HG02970 (cell line): ENCODE results near the gene CFL2.
"Not testable (repeated sequence)": the region's sequence is repeated elsewhere in the genome, so short reads cannot be mapped to it uniquely, and the experiment has no call there.

Experiments
- ATAC-seq: cut with Tn5 transposase; IDR thresholded peaks from one replicate; pipeline ENCODE4 v1.9.1; 2021; ENCODE audit warnings: mild to moderate bottlenecking, moderate library complexity, moderate number of reproducible peaks; ENCODE audit not compliant: unreplicated experiment, low FRiP score

The CFL2 gene

DNA sequence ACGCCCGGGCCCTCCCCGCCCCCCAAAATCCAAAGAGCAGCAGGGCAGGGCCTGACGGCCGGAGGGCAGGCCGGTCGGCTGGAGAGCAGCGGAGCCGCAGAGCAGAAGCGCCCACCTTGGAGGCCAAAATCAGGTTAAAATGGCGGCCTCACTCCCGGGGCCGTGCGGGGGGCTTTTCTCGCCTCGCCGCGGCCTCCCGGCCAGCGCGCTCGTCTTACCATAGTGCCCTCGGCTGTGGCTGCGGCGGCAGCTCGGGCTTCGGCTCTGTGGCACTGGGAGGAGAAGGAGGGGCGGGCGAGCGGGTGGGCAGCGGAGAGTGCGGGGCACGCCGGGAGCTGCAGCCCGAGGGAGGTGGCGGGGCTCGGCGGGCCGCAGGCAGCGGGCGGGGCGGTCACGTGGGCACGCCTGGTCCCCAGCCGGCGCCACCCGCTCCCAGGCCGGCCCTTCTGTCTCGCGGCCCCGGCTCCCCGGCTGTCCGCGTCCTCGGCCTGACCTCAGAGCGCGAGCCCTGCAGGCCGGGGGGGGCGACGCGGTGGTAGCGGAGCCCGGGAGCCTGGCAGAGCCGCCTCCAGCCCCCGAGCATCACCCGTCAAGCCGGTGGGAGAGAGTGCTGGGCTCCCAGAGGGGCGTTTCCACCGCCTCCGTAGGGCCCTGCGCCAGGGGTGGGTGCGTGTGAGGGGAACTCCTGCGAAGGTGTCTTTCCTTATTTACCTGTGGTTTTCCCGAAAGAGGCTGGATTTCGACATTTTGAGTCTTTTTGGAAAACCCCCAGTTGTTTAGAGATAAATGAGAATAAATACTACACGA lies at the start of gene CFL2:
Gene CFL2 (minus strand): TSS at position 274 of the 807 bp plus-strand sequence. CDS start 53 bp downstream, at position 221.
- ATAC-seq: peak; percentile 85

DNA sequence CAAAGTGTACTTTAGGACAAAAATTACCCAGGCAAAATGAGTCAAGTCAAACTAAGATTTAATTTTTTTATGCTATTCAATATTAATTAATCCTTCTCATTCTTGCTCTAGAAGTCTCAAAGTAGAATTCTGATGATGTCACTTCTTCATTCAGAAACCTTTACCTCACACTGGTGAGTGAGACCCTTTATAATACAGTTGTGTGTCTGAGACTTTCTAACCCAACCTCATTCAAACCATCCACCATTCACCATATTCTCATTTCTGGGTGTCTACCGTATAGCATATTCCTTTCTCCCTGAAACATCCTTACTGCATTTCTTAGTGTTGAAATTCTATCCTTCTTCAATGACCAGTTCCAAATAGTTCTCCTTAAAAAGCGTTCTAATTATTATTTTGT lies 40.8 kb upstream of the CFL2 start:
- no peak for ATAC-seq

GRCh38 chr14:34754687-34755086 lies 40.3 kb upstream of the CFL2 start:
- ATAC-seq: no peak

GRCh38 chr14:34750670-34751069 lies 36.3 kb upstream of the CFL2 start:
- no peak for ATAC-seq

DNA sequence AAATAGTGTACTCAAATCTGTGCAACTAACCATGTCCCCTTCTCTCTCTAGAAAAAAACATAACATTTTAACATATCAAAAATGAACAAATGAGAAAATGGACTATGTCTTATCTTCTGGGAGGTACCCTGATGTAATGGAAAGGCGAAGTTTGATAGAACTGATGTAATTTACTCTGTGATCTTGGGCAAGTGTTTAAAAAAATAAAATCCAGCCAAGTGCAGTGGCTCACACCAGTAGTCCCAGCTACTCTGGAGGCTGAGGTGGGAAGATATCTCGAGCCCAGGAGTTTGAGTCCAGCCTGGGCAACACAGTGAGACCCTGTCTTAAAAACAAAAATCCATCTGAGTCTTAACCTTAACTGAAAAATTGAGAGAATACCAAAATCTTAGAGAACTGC lies 35.8 kb upstream of the CFL2 start:
- ATAC-seq: no peak

- no peak for ATAC-seq
Measured at GRCh38 chr14:34749408-34749807, 35.0 kb upstream of the CFL2 start.

DNA sequence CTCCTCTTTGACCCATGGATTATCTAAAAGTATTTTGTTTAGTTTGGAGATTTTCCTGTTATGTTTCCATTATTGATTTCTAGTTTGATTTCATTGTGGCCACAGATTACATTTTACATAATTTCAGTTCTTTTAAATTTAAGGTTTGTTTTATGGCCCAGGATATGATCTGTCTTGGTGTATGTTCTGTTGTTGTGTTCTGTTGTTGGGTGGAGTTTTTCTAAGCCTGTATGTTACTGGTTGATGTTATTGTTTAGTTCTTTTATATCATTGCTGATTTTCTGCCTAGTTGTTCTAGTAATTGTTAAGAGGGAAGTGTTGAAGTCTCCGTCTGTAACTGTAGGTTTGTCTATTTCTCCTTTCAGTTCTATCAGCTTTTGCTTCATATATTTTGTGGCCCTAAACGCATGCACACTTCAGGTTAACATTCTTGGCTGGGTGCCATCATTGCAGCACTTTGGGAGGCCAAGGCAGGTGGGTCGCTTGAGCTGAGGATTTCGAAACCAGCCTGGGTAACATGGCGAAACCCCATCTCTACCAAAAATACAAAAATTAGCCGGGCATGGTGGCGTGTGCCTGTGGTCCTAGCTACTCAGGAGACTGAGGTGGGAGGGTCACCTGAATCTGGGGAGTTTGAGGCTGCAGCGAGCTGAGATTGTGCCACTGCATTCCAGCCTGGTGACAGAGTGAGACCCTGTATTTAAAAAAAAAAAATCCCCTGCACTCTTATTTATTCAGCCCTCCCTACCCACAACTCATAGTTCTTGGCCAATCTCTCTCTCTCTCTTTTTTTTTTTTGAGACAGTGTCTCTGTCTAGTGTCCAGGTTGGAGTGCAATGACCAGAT lies 28.1 kb upstream of the CFL2 start:
- no peak for ATAC-seq

DNA sequence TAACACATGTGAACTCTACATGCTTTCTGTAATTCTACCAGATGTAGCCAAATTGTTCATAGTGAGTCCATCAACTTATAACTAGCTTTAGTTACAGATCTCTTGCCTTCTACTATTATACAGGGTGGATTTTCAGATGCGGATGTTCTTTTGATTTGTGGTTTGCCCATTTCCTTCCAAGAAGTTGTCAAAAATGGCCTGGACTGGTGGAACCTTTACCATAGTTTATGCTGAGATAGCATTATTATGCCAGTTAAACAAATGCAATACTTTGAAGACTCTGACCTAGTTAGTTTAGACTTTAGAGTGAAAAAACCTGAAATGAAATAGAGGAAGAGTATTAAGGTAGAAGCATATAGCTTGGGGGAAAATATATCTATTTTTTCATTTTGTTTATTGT lies 27.4 kb upstream of the CFL2 start:
- no peak for ATAC-seq

DNA sequence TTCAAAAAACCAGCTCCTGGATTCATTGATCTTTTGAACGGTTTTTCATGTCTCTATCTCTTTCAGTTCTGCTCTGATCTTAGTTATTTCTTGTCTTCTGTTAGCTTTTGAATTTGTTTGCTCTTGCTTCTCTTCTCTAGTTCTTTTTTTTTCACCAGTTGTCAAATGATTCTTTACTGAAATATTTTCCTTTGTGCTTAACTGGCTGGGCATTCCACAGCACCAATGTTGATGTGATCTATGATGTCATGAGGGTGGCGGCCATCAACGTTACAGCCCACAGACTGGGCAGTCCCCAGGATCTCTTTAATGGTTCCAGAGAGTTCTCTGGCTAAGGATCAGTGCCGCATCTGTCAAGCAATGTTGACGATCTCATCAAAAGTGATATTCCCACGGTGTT lies 25.7 kb upstream of the CFL2 start:
- not testable (repeated sequence) for ATAC-seq

DNA sequence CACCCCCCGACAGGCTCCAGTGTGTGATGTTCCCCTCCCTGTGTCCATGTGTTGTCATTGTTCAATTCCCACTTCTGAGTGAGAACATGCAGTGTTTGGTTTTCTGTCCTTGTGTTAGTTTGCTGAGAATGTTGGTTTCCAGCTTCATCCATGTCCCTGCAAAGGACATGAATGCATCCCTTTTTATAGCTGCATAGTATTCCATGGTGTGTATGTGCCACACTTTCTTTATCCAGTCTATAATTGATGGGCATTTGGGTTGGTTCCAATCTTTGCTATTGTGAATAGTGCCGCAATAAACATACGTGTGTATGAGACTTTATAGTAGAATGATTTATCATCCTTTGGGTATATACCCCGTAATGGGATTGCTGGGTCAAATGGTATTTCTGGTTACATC lies 22.7 kb upstream of the CFL2 start:
- not testable (repeated sequence) for ATAC-seq

- ATAC-seq: no peak
Measured at GRCh38 chr14:34733245-34733644, 18.9 kb upstream of the CFL2 start.

GRCh38 chr14:34732802-34733201 lies 18.4 kb upstream of the CFL2 start:
- ATAC-seq: no peak

GRCh38 chr14:34723867-34724266 lies 9.5 kb upstream of the CFL2 start:
- no peak for ATAC-seq

DNA sequence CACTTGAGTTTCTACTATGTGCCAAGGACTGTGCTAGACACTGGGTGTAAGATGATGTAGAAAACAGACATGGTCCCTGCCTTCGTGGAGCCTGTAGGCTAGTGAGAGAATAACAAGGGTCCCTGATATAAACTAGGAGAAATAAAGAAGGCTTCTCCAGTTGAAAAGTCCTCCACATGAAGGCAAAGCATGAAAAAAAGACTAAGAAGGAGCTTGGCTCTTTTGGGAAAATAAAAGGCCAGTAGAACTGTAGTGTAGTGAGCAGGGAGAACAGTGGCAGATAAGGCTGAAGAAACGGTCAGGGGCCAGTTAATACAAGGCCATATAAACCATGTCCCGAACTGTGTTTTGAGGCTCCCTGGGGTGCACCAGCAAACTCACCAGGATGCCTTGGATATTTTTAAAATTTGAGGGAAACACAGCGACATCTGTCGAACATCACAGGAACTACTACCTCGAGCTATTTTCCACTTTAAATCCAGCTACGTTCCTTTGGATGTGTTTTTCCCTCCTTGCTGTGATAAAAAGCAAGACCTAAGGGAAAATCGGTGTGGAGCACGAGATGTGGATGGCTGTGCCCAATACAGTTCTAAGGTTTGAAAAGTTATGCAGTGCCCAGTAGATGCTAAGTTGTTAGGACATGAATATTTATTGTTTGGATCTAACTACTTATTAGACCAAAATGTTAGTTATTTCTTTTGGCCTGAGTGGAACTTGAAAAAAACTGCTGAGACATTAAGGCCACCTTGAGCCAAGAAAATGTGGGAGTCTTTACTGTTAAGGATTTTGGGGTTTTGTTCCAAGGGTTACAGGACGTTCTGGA lies 8.5 kb upstream of the CFL2 start:
- no peak for ATAC-seq

- ATAC-seq: no peak
Measured at GRCh38 chr14:34721129-34721528, 6.7 kb upstream of the CFL2 start.

GRCh38 chr14:34718750-34719304 lies 4.4 kb upstream of the CFL2 start:
- no peak for ATAC-seq

GRCh38 chr14:34715127-34715863 lies 902 bp upstream of the CFL2 start:
- ATAC-seq: no peak

DNA sequence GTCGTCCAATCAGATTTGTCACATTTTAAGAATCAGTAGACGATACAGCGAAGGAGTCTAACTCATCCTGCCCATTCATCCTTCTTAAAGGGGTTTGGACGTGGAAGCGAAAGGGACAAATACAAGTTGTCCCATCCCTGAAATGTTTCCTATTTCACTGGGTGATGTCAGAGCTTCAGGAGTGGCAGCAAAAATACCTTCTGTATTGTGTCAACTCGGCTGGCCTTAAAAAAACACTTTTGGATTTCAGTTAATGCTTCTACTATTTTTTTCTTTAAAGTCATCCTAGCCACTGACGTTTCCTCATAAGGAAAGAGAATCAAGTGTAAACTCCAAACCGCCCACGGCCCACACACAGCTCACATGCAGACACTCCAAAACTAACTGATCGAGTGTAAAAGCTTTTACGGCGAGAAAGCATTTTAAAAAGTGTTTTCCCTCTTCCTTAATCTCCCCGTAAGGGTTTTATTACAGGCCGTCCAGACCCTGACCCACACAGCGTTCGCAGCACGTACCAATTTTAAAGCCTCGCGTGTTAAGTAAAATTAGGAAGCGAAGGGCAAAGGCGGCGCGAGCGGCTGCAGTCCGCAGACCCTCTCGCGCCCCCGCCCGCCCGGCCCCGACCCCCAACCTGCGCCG lies 593 bp downstream of the CFL2 start:
- ATAC-seq: no peak

DNA sequence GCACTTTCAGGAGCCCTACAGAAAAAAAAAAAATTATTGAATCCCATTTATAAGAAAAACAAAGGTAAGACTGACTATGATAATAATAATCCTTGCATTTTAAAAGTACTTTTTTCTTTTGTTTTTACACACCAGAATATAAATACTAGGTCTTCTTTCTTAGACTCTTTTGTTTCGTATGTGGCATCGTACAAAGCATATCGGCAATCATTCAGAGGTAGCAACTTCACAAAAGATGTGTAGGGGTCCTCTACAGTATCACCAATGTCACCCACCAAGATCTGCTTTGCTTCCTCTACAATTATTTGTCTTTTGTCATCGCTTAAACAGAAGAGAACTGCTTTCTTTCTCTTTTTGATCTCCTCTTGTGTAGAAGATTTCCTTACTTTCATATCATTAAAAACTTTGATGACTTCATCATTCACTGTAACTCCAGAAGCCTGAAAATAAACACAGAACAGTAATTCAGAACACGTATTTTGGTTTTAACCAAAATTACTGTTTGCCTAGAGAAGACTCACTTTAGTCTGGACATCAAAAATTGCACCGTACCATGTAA lies 1.2 kb downstream of the CFL2 start:
- ATAC-seq: no peak
